Measurements from ENCODE around the gene OR4P4. TPM values are rescaled to one million over a fixed set of nuclear protein-coding genes. Genes with fewer than 3 reads are reported as not detected.

The OR4P4 gene
- total and polyA plus RNA-seq, 2 donors (not counting 3 experiments of a cell fraction or from before 2014, with no cell fraction given) = not detected

GRCh38 chr11:55655096-55655495, 20.2 kb downstream of the OR4P4 start:
- POLR2A ChIA-PET = no interaction called here
- H3K36me3 ChIP-seq (ENCODE audit: control insufficient read depth in 2 of 2, extremely low read depth in 1 of 2, insufficient read depth in 2 of 2, low read length in 2 of 2) = no peaks in the 10 kb centered on the region
- H3K9me3 ChIP-seq (replicated peaks; ENCODE audit: control insufficient read depth, insufficient read depth, low read length) = peaks cover 11% of the 10 kb centered on the region
- CTCF ChIA-PET = no interaction called here
- no TSS peak for BruUV-seq (replicated peaks)
- no peak for FAIRE-seq
- no peak overlapping the region for H3K27ac ChIP-seq (ENCODE audit: insufficient read depth, low read depth, low read length)
- H2AFZ ChIP-seq (ENCODE audit: low read depth, low read length) = no peak overlapping the region
- no peaks in the 10 kb centered on the region for H4K20me1 ChIP-seq (replicated peaks; ENCODE audit: control insufficient read depth, extremely low read depth, insufficient read depth, low read length)
- dilution Hi-C loops (cut with MboI; ENCODE audit: extremely low pct_ligation_motif_present, low sequenced_read_pairs) (no loop called here), intact Hi-C loops (cut with micrococcal nuclease) (no loop called here)
- H3K27me3 ChIP-seq (ENCODE audit: control insufficient read depth in 2 of 2, insufficient read depth in 2 of 2, low read length in 2 of 2) = no peaks in the 10 kb centered on the region
- no peaks in the 10 kb centered on the region for H3K79me2 ChIP-seq (ENCODE audit: control insufficient read depth, insufficient read depth, low read length)
- DNase-seq (ENCODE audit: low read depth, low spot score) = no peak
- no peak overlapping the region for H3K4me3 ChIP-seq (replicated peaks in 1 of 3; ENCODE audit: insufficient read depth in 1 of 3, low read depth in 1 of 3, low read length in 3 of 3)
- no peaks in the 10 kb centered on the region for H3K9me1 ChIP-seq (replicated peaks; ENCODE audit: control insufficient read depth, extremely low read depth, insufficient read depth, low read length)
- TF ChIP-seq JUN (IDR thresholded peaks at IDR 0.05; ENCODE audit: borderline replicate concordance, insufficient read depth, insufficient read length, low read depth) = no peak
- TF ChIP-seq MAX (IDR thresholded peaks at IDR 0.05; ENCODE audit: insufficient read depth, insufficient read length) = no peak
- no peak for TF ChIP-seq POLR2AphosphoS5 (IDR thresholded peaks at IDR 0.05; ENCODE audit: insufficient read depth, low read depth, low read length)
- TF ChIP-seq EZH2 (IDR thresholded peaks at IDR 0.05; ENCODE audit: borderline replicate concordance, low read depth, low read length, severe bottlenecking) = no peak
- H3K4me2 ChIP-seq (ENCODE audit: insufficient read depth, low read length) = no peak overlapping the region
- H3K4me1 ChIP-seq (ENCODE audit: control insufficient read depth, extremely low read depth, insufficient read depth, low read length) = no peaks in the 10 kb centered on the region
- no peak overlapping the region for H3K9ac ChIP-seq (replicated peaks; ENCODE audit: extremely low read depth, insufficient read depth, low read length)

- H3K4me2 ChIP-seq (ENCODE audit: insufficient read depth, low read length) = no peak overlapping the region
- H3K36me3 ChIP-seq (ENCODE audit: control insufficient read depth in 2 of 2, extremely low read depth in 1 of 2, insufficient read depth in 2 of 2, low read length in 2 of 2) = no peaks in the 10 kb centered on the region
- FAIRE-seq (no peak), DNase-seq (ENCODE audit: low read depth, low spot score) (no peak)
- dilution Hi-C loops (cut with MboI; ENCODE audit: extremely low pct_ligation_motif_present, low sequenced_read_pairs) (no loop called here), intact Hi-C loops (cut with micrococcal nuclease) (no loop called here)
- no peaks in the 10 kb centered on the region for H3K9me1 ChIP-seq (replicated peaks; ENCODE audit: control insufficient read depth, extremely low read depth, insufficient read depth, low read length)
- TF ChIP-seq MYC (IDR thresholded peaks at IDR 0.05; ENCODE audit: low read depth, low read length) (no peak), POLR2AphosphoS5 (IDR thresholded peaks at IDR 0.05; ENCODE audit: insufficient read depth, low read depth, low read length) (no peak), GATA2 (IDR thresholded peaks at IDR 0.05; ENCODE audit: insufficient read depth, insufficient read length, low read depth, low read length) (no peak), FOS (IDR thresholded peaks at IDR 0.05; ENCODE audit: borderline replicate concordance, insufficient read depth, low read length) (no peak), POLR2A (IDR thresholded peaks at IDR 0.05; ENCODE audit: low read depth, low read length) (no peak), EZH2 (IDR thresholded peaks at IDR 0.05; ENCODE audit: borderline replicate concordance, low read depth, low read length, severe bottlenecking) (no peak), MAX (IDR thresholded peaks at IDR 0.05; ENCODE audit: insufficient read depth, insufficient read length) (no peak), JUN (IDR thresholded peaks at IDR 0.05; ENCODE audit: borderline replicate concordance, insufficient read depth, insufficient read length, low read depth) (no peak)
- TF ChIP-seq, protein P1, sequence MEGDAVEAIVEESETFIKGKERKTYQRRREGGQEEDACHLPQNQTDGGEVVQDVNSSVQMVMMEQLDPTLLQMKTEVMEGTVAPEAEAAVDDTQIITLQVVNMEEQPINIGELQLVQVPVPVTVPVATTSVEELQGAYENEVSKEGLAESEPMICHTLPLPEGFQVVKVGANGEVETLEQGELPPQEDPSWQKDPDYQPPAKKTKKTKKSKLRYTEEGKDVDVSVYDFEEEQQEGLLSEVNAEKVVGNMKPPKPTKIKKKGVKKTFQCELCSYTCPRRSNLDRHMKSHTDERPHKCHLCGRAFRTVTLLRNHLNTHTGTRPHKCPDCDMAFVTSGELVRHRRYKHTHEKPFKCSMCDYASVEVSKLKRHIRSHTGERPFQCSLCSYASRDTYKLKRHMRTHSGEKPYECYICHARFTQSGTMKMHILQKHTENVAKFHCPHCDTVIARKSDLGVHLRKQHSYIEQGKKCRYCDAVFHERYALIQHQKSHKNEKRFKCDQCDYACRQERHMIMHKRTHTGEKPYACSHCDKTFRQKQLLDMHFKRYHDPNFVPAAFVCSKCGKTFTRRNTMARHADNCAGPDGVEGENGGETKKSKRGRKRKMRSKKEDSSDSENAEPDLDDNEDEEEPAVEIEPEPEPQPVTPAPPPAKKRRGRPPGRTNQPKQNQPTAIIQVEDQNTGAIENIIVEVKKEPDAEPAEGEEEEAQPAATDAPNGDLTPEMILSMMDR (IDR thresholded peaks at IDR 0.05; ENCODE audit: extremely low read depth in 1 of 2, insufficient read depth in 1 of 2, low read depth in 1 of 2, low read length in 2 of 2) = no peak
- POLR2A ChIA-PET = no interaction called here
- H4K20me1 ChIP-seq (replicated peaks; ENCODE audit: control insufficient read depth, extremely low read depth, insufficient read depth, low read length) = no peaks in the 10 kb centered on the region
- H3K9me3 ChIP-seq (replicated peaks; ENCODE audit: control insufficient read depth, insufficient read depth, low read length) = peaks cover 6% of the 10 kb centered on the region
- no peak overlapping the region for H3K9ac ChIP-seq (replicated peaks; ENCODE audit: extremely low read depth, insufficient read depth, low read length)
- H3K27ac ChIP-seq (ENCODE audit: insufficient read depth, low read depth, low read length) = no peak overlapping the region
- no peaks in the 10 kb centered on the region for H3K79me2 ChIP-seq (ENCODE audit: control insufficient read depth, insufficient read depth, low read length)
- H2AFZ ChIP-seq (ENCODE audit: low read depth, low read length) = no peak overlapping the region
- H3K4me3 ChIP-seq (replicated peaks in 1 of 3; ENCODE audit: insufficient read depth in 1 of 3, low read depth in 1 of 3, low read length in 3 of 3) = no peak overlapping the region
- CTCF ChIA-PET = no interaction called here
- BruUV-seq (replicated peaks) = no TSS peak
- no peaks in the 10 kb centered on the region for H3K4me1 ChIP-seq (ENCODE audit: control insufficient read depth, extremely low read depth, insufficient read depth, low read length)
- H3K27me3 ChIP-seq (ENCODE audit: control insufficient read depth in 2 of 2, insufficient read depth in 2 of 2, low read length in 2 of 2) = no peaks in the 10 kb centered on the region
These were observed 23.2 kb downstream of the OR4P4 start for GRCh38 chr11:55658031-55658573.

All from endothelial cell of umbilical vein (primary cell).